CD4-positive, alpha-beta T cell treated with Interleukin-2 at 100 ng/mL for 4 hours (primary cell): ENCODE data around the gene GUCY1A2.
"Not testable (repeated sequence)": the region's sequence is repeated elsewhere in the genome, so short reads cannot be mapped to it uniquely, and the experiment has no call there.

Experiments
- DNase-seq: peaks from one replicate; pipeline ENCODE4 v3.0.0-alpha.2; 2020; ENCODE audit warnings: low spot score

GUCY1A2 gene

DNA sequence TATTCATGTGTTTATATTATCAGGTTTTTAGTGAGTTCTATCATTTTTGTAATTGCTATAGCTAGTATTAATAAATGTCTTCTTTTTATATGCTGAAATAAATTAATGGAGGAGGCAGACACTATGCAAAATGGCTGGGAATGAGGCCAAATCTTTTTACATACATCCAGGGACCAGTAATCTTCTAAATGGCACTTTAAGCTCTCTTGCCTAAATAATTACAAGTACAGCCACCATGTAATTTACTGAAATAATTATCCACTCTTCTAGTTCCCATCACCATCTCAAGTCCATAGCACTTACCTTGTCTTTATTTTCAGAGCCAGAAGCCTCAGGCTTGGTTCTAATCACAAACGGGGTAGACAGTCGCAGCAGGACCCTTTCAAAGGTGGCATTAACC, 79.1 kb downstream of the GUCY1A2 start:
- DNase-seq = no peak

DNA sequence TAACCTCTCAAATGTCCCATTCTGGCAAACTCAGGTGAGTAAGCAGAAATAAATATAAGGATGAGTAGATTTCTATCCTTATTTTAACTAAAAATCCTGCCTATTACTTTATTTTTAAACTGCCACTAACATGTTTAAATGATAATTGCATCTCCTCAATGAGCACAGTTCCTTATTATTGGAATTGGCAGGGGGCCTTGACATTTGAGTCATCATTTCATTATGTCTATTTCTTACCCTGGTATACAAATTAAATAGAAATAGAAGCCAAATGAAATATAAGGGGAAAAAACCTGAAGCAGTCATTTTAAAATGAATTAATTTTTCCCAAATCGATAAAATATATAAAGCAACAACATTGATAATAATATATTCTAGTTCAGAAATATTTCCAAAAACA, 81.2 kb downstream of the GUCY1A2 start:
- DNase-seq = no peak

DNA sequence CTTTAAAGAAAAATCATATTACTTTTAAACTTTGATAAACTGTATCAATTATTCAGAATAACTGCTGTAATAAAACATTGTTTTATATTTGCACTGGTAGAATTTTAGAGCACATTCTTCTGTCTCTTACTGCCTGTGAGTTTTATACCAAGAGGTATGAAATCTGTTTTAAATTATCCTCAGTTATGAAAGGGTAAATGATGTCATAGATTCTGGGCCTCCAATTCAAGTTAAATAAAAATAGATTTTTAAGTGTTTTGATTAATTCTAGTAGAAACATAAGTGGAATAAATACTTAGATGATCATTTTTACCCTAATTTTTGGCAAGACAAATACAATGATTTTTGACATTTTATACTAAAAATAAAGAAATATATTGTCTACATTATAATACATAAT, 93.0 kb downstream of the GUCY1A2 start:
- no peak for DNase-seq

DNA sequence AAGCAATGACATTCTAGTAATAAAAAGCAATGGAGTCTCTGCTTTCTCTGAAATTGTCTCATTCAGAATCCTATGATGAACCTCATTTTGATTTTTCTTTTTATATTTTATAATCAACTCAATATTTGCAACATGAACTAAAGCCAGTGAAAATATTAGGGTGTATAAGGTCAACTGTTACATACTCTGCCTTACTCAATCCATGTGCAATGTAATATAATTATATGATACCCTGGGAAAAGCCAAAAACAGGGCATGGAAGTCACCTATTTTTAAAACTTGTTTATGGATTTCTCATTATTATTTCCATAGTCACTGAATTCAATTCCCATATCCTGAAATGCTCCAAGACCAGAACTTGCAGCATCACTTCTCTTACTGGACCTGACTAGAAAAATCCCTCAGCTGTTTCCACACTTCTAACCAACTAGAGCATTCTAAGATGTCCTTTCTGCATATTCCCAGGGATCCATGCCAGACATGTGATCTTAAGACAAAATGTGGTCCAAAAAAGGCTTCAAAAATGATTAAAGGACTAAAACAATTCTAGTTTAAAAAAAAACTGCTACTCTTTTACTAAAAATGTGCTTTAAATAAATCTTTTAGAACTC, 97.3 kb downstream of the GUCY1A2 start:
- no peak for DNase-seq

DNA sequence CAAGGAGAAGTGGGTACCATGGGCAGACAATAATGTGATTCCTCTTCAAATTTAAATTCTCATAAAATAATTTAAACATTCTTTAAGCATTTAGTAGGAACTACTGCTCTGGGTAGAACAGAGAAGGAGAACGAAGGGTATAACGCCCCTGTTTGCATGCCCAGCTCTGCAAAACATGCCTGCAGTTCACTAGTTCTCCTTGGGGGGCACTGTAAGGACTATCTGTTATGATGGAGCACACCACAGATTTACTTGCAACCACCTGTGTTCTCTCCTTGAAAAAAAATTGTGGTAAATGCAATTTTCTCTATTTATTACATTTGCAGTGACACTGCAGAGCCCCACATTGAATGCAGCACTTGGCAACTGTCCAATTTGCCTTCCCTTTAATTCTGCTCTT, 100.3 kb downstream of the GUCY1A2 start:
- DNase-seq = no peak

DNA sequence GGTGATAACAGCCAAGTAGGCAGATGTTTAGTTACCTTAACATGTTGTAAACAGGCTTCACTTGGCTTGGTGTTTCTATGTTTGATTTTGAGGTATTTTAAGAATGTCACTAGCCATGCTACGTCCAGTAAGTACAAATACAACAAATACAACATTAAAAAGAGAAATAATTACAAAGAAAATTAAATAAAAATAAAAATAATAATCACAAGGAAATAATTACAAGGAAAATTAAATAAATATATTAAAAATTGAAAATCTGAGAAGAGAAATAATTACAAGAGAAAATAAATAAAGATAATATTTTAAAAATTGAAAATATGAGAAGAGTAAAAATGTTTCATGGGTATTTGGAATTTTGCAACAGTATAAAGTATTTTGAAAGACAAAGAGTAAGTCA, 103.9 kb downstream of the GUCY1A2 start:
- DNase-seq = no peak

DNA sequence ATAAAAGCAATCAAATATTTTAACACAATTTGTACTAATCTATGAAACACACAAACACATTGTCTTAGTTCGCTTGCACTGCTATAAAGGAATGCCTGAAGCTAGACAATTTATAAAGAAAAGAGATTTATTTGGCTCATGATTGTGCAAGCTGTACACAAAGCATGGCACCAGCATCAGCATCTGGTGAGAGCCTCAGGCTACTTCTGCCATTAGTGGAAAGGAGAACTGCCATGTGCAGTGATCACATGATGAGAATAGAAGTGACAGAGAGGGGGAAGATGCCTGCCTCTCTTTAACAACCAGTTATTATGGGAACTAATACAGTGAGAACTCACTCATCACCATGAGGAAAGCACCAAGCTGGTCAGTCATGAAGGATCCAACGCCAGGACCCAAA, 105.1 kb downstream of the GUCY1A2 start:
- DNase-seq = no peak

DNA sequence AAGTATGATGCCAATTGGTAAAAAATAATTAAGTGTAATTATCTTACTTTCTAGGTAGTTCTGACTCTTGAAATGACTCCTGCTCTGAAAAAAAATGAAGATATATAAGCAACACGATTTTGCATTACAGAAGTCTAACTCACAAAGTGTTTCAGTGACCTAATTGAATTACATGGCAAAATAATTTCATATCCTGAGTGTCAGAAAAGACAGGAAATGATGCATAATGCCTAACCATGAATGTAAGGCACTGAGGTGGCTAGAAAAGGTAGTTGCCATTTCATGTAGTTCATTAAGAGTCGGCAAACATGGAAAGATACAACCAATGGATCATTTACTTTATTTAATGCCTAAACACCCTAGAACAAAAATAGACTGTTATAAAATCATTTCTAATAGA, 113.5 kb downstream of the GUCY1A2 start:
- DNase-seq = no peak

DNA sequence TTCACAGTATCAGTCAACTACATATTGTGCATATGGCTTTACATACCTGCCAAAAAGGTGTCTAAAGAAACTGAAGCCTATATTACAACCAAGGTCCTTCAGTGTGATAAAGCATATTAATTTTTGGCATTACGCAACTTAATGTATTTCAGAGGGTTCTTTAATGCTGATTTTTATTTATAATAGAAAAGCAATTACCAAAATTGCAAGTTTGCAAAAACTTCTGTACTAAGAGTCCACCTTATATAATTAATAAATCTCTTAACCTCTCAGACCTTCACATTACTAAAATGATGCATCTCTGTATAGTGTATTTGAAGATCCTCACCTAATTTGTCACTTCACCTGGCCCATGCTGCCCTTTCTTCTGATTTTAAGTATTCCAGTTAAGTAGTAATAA, 128.6 kb downstream of the GUCY1A2 start:
- DNase-seq = no peak

DNA sequence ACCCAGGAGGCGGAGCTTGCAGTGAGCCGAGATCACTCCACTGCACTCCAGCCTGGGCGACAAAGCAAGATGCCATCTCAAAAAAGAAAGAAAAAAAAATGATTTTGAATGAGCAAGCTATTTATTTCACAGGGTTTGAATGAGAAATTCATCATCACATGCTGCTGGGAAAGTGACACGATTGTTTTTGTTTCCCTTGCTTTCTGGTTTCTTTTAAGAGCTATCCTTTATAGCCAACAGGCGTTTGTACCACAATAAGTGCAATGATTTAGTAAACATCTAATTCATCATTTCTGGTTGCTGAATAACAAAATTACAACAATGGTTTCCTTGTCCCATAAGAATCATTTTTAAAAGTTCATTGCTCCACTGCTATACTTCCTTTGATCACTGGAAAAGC, 129.9 kb downstream of the GUCY1A2 start:
- no peak for DNase-seq

DNA sequence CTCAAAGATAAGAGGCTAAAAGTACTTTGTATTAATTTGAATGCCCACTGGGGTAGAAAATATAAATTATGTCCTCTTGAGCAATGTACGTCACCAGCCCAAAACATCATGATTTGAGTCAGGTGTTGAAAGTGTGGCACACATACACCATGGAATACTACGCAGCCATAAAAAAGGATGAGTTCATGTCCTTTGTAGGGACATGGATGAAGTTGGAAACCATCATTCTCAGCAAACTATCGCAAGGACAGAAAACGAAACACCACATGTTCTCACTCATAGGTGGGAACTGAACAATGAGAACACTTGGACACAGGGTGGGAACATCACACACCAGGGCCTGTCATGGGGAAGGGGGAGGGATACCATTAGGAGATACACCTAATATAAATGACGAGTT, 134.6 kb downstream of the GUCY1A2 start:
- not testable (repeated sequence) for DNase-seq

DNA sequence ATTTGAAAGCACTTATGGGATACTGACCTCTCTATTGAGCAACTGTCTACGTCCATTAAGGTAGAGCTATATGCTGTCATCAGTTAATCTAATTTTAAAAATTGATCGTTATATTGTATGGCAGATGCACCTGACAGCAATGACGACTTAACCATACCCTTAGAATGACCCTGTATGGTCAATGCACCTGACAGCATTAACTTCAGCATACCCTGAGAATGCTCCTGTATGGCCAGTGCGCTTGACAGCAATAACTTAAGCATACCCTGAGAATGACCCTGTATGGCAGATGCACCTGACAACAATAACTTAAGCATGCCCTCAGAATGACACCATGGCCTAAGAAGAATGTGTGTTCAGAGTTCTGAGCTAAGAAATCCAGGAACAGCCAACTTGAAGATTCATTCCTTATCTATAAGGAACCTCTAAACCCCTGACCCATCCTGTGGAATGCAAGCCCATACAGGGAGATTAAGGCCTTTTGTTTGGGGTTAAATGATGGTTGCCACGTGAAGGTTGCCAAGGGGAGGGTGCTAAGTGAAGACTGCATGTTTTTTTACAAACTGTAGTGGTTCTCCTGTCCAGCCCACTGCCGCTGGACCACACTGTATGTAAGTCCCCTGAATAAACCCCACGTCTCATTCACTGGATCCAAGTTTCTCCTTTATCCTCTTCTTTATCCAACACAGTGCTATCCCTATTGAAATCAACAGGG, 138.3 kb downstream of the GUCY1A2 start:
- DNase-seq = no peak

DNA sequence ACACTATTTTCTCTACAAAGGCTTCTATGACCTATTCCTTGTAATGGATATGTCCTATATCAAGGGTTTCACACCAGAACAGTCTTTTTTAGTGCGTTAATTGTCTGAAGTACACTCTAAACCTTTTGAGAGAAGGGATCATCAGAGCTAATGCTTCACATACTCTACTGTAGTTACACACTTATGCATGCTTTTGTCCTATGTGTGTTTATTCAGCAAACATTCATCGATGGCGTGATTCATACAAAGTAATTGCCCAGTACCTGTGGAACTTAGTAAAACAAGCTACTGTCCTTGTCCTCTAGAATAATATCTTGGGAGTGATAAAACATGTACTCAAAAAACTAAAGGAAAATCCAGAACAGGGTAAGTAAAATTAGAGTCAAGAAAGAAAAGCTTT, 139.2 kb downstream of the GUCY1A2 start:
- DNase-seq = no peak

DNA sequence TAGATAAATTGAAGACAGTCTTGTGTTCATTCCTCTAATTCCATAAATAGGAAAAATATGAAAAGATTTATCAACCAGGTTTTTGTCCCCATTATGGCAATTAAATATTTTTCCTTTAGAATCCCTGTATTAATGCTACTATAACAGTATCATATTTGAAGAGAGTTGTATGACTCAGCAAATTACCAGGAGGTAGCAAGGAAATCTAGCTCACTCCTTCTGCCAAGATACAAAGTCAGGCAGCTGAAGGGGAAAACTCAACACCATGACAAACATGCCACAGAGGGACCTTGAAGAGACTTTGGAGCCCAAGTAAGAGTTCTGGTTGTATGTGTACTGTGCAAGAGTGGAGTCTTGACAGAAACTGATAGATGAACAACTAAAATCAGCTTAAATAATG, 143.3 kb downstream of the GUCY1A2 start:
- DNase-seq = no peak

DNA sequence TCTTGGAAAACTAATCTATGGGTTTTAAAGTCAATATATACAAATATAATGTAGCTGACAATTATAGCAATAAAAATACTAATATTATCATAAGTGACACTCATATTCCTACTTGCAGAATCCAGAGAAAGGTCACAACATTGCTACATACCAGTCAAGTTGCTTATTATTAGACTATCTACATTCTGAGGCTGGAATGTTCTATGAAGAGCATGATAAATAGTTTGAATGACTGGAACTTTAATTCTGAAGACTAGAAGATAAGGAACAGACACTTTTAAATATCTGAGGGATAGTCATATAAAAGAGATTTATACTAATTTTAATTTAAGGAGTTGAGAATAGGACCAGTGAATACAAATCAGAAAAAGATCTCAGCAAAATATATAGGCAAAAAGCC, 146.0 kb downstream of the GUCY1A2 start:
- no peak for DNase-seq

DNA sequence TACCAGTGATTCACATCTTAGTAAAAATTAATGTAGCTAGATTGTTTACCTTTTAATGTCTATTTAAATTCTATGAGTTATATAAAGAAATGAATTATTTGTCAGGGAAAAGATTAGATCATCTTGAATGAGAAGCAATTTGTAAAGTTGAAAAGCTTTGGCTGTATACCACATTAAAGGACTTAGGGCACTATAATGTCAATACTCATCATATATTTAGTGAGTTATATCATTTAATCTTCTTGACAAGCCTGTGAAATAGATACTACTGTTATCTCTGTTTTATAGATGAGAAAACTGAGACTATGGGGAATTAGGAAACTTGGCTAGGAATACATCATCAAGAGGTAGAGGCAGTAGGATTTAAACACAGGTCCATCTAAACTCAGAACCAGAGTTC, 160.1 kb downstream of the GUCY1A2 start:
- DNase-seq = no peak

DNA sequence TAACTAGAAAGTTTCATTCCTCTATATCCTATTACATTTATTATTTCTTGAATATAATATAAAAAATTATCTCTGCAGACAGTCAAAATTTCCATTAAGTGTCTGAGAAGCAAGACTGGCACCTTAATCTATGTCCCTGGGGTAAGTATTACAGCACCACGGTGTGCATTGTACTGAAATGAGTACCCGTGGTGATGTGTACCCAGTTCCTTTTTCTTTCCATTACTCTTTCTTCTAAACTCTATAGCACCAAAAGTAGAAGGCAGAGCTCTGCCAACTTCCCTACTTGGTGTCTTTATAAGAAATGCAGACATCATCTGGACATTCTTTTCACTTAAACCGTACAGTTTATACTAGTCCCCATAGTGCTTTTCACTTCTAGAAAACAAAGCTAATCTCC, 161.7 kb downstream of the GUCY1A2 start:
- no peak for DNase-seq

DNA sequence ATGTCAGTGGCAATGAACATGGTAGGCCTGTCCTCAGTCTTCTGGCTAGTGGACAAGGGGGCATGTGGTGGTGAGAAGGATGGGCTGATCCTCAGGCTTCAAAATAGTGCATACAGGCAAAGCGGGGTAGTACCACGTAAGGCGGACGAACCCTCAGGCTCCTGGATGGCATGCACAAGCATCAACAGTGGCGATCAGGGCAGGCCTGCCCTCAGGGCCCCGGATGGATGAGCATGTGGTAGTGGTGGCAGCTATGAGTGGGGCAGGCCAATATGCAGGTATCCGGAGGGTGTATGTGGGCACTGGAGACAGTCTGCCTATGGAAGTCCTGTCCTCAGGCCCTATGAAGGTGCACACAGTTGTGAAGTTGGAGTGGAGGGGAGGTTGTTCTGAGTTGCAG, 163.8 kb downstream of the GUCY1A2 start:
- DNase-seq = no peak

DNA sequence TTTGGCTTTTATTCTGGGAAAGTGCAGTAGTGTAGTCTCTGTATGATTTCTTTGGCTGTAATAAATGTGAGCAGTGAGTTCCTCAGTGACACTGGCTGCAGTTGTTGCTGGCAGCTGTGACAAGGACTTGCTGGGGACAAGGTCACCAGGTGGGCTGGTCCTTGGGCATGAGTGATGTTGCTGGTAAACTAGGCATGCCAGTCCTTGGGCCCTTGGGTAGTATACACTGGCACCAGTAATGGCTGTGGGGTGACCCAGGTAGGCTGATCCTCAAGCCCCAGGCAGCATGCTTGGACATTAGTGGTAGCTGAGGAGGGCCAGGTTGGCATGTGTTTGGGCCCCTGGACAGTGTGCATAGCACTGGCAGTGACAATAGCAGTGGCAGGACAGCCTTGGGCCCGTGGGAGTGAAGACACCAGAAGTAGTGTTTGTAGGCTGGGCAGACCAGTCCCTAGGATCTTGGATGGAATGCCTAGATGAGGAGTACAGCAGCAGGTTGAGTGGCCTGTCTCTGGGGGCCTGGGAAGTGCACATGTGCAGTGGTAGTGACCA, 164.3 kb downstream of the GUCY1A2 start:
- no peak for DNase-seq

DNA sequence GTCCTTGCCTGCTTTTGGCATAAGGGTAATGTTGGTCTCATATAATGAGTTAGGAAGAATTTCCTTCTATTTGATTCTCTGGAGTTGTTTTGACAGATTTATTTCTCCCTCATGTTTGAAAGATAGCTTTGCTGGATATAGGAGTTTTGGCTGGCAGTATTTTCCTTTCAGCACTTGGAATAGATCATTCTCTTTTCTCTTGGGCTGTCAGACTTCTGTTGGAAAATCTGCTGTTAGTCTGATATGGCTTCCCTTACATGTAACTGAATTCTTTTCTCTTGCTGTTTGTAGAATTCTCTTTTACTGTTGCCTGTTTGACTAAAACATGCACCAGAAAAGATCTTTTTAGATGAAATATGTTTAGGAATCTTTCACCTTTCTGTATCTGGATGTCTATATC, 165.5 kb downstream of the GUCY1A2 start:
- no peak for DNase-seq

DNA sequence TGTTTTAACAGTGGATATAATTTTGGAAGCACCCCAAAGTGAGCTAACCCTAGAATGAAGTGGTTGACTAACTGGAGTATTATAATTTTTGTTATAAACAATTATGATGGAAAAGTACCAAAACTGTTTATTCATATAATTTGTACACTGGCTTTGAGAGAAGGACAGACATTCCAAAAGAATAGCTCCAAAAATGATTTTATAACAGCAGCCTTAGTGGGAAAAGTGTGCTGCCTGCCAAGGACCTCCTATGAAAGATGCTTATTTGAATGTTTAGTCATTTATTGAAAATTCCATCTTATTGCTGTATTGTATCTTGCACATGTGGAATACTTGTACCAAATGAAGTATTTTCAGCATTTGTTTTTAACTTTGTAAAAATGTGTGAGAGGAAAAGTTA, 169.8 kb downstream of the GUCY1A2 start:
- DNase-seq = no peak

DNA sequence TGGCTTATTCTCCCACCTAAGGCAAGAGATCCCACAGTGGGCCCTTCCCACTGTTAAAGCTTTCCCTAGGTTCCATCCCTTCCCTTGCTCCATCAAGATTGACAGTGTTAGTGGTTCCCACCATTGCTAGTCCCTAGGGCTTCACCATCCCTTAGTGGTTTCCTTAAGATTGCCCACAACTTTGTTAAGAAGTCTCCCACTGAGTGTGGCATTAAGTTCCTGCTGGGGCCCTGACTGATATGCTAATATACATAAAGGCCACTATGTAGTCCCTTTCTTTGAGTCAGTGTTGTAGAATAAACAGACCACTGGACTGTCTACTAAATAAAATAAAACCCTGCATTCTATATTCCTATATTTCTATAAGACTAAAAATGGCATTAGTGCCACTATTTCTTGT, 176.1 kb downstream of the GUCY1A2 start:
- DNase-seq = no peak

DNA sequence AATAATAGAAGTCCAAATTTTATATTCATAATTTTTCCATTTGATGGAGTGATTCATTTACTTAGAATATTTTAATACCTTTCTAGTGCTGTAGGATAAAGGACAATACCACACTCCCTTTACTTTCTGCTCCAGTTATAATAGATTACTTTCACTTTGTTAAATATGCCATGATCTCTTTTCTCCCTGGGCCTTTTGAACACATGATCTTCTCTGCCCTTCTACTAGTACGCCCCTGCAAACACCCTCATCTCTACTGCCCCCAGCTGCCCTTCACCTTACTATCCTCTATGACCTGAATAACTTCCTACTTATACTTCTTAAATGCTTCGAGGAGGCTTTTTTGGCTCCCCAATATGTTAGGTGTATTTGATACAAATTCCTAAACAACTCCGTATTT, 177.3 kb downstream of the GUCY1A2 start:
- no peak for DNase-seq

DNA sequence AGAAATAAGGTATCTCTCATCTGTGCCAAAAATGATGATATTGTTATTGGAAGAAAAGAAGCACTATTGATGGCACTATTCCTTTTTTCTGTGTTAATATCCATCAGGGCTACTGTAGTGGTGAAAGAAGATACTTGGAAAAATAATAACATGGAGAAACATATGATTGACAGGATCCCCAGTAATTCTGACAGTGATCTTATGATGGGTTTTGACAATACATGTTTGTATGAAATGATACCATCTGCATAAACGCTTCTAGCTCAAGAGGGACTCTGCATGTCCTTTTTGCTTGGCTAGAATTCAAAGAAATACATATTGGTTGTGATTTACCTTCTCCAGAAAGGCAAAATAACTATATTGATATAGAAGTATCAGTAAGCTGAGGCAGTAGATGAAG, 178.1 kb downstream of the GUCY1A2 start:
- no peak for DNase-seq
